Astrocyte of the spinal cord (primary cell): ENCODE data around the gene RAB20.
A peak's percentile ranks its signal among the peaks of the same experiment; 100 is the strongest.

Source experiments
- DNase-seq: peaks from one replicate; pipeline ENCODE4 v3.0.0; 2011; ENCODE audit warnings: low read depth, low spot score
- H3K4me3 ChIP-seq: 2 replicates; pipeline ENCODE4 v1.5.1; 2011; ENCODE audit warnings: low read depth, mild to moderate bottlenecking, low read length, moderate library complexity
- in situ Hi-C: cut with HindIII; loops from 2 replicates; pipeline ENCODE4 v1.10.0; 2017; ENCODE audit warnings: low sequenced_read_pairs
- TF ChIP-seq, protein P1 (sequence below): IDR thresholded peaks from 2 replicates; pipeline ENCODE4 v1.5.1; 2012; ENCODE audit warnings: low read depth, mild to moderate bottlenecking, low read length, inconsistent platforms

RAB20 gene

DNA sequence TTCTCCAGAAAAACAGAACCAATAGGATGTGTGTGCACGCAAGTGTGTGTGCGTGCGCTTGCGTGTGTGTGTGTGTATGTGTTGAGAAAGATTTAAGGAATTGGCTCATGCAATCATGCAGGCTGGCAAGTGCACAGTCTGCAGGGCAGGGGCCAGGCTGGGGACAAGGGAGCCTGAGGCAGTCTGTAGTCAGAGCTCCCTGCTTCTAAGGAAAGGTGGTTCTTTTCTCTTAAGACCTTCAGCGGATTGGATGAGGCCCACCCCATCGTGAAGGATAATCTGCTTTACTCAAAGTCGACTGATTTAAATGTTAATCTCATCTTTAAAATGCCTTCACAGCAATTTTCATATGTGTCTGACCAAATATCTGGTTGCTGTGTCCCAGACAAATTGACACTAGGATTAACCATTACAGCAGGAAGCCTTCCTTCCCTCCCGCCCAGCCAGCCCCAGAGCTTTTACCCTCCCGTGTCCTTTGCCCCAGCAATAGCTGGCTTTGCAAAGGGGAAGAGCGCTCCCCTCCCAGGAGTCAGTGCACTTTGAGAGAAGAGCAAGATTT is 38.8 kb upstream of the RAB20 start:
- TF ChIP-seq, protein P1, sequence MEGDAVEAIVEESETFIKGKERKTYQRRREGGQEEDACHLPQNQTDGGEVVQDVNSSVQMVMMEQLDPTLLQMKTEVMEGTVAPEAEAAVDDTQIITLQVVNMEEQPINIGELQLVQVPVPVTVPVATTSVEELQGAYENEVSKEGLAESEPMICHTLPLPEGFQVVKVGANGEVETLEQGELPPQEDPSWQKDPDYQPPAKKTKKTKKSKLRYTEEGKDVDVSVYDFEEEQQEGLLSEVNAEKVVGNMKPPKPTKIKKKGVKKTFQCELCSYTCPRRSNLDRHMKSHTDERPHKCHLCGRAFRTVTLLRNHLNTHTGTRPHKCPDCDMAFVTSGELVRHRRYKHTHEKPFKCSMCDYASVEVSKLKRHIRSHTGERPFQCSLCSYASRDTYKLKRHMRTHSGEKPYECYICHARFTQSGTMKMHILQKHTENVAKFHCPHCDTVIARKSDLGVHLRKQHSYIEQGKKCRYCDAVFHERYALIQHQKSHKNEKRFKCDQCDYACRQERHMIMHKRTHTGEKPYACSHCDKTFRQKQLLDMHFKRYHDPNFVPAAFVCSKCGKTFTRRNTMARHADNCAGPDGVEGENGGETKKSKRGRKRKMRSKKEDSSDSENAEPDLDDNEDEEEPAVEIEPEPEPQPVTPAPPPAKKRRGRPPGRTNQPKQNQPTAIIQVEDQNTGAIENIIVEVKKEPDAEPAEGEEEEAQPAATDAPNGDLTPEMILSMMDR, result no peak
- DNase-seq, result no peak
- no peak overlapping the region for H3K4me3 ChIP-seq
- in situ Hi-C loops, result no loop called here

DNA sequence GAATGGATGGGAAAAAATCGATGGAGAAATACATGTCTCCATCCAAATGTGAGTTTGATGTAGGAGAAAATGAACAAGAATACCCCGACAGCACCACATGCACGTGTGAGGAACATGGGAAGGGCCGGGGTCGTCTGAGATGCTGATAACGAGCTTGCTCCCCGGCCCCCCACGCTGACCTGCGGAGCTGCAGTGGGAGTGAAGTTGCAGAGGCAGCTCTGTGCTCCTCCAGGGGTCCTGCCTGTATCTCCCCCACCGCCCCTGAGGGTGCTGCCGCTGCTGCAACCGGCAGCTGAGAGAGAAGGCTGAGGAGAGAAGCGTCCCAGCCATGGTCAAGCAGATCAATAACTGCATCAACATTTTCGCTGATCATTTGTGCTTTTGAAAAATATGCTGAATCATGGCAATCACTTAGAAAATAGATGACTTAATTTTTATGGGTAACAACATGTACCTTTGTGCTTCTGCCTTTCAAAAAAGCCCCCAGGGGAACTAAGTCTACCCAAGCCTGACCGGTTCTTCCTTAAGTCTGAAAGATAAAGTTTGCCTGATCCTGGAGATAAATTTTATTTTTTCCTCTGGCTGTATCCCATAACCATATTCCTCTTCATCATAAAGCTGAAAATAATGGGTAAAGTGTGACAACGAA is 35.6 kb upstream of the RAB20 start:
- in situ Hi-C loops, result no loop called here
- TF ChIP-seq, protein P1, result no peak
- H3K4me3 ChIP-seq, result no peak overlapping the region
- DNase-seq, result no peak

DNA sequence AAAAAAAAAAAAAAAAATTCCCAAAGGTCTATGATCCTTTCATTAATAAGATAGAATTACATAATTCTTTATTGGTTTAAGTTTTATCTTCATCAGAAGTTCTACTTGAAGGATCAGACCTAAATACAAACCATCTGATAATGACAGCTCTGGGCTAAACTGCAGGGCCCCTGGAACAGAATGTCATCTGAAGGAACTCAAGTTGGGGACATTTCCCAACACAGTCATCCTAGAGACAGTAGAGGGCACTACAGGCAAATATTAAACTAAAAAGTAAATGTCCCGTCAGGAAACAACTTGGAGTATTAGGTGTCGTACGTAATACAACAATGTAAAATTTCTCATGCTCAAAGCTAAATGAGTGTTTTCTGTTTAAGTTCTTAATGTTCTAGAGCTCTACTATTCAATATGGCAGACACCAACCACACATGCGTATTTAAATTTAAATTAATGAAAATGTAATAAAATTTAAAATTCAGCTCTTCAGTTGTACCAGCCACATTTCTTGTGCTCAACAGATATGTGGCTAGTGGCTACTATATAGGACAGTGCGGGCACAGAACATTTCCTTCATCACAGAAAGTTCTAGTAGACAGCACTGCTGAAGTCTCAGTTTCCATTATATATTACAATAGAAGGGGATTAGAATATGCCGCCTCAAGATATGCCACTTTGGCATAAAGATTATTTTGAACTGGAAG is 32.1 kb upstream of the RAB20 start:
- peak; percentile 64 for DNase-seq
- in situ Hi-C loops, result no loop called here

DNA sequence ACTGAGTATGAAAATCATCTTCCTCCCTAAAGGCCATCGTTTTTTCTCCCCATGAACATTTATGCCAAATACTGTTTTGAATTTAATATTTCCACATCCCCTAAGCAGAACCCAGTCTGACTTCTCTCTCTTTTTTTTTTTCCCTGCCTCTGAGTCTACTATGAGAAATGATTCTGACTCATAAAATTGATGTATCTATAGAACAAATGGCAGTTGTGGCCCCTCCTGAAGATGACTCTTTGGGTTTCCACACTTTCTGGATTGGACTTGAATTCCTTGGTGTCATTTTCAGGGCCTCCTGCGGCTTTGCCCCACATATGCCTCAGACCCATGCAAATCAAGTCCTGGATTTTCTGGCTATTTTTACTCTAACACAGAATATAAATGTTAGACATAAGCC is 31.1 kb upstream of the RAB20 start:
- no peak for DNase-seq
- in situ Hi-C loops, result no loop called here
- TF ChIP-seq, protein P1, result no peak
- H3K4me3 ChIP-seq, result no peak overlapping the region

More for the DNA sequence above, 32.1 kb upstream of the RAB20 start:
- TF ChIP-seq, protein P1, result peak; percentile 58
- no peak overlapping the region for H3K4me3 ChIP-seq

GRCh38 chr13:110590577-110590976 is 29.1 kb upstream of the RAB20 start:
- TF ChIP-seq, protein P1, result no peak
- in situ Hi-C loops, result no loop called here
- H3K4me3 ChIP-seq, result no peak overlapping the region
- DNase-seq, result no peak

GRCh38 chr13:110589793-110590390 is 28.4 kb upstream of the RAB20 start:
- TF ChIP-seq, protein P1, result no peak

More at GRCh38 chr13:110589793-110590390, 28.4 kb upstream of the RAB20 start:
- no peak for DNase-seq
- in situ Hi-C loops, result no loop called here
- H3K4me3 ChIP-seq, result no peak overlapping the region
